Anterior cingulate cortex (tissue), 58 donors: Measurements from ENCODE around the gene C9orf40.

Experiments
- DNase-seq, 58 donors: peaks; one replicate each; lab custom pipeline; 2025; lab: John Stamatoyannopoulos, UW

Gene C9orf40, protein sequence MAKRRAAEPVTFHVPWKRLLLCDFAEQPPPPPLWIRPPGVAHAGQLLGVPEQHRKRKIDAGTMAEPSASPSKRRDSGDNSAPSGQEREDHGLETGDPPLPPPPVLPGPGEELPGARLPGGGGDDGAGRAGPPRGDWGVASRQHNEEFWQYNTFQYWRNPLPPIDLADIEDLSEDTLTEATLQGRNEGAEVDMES

DNA sequence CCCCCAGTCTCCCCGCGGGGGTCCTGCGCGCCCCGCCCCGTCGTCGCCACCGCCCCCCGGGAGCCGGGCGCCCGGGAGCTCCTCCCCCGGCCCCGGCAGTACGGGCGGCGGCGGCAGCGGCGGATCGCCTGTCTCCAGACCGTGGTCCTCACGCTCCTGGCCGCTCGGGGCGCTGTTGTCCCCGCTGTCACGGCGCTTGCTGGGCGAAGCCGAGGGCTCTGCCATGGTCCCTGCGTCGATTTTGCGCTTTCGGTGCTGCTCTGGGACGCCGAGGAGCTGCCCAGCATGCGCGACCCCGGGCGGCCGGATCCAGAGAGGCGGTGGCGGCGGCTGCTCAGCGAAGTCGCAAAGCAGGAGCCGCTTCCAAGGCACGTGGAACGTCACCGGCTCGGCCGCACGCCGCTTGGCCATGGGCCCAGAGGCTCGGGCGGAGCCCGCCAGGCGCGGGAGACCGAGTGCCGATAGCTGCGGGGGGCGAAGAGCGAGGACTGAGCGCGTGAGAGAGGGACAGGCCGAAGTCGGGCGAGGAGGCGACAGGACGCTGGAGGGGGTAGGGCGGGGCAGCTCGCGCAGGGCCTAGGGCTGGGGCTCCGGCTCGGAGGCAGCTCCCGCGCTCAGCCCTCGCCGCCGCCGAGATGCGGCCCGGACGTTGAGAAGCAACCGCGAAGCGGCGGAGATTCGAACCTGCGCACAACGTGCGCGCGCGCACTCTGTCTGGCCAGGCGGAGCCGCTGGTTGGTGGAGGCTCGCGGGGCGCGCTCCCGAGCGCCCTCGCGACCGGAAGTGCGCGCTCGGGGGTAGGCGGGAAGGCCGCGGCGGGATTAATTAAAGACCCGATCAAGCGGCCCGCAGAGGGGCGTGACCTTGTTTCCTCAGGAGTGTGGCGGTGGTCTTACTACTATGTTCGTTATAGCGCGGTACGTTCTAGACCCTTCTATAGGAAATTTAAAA lies at the start of gene C9orf40:
C9orf40 (minus strand) TSS at position 712 of the 951 bp plus-strand sequence; CDS start at position 411, 301 bp downstream.
- DNase-seq: peak; percentile 13 to 91 (median 77)

DNA sequence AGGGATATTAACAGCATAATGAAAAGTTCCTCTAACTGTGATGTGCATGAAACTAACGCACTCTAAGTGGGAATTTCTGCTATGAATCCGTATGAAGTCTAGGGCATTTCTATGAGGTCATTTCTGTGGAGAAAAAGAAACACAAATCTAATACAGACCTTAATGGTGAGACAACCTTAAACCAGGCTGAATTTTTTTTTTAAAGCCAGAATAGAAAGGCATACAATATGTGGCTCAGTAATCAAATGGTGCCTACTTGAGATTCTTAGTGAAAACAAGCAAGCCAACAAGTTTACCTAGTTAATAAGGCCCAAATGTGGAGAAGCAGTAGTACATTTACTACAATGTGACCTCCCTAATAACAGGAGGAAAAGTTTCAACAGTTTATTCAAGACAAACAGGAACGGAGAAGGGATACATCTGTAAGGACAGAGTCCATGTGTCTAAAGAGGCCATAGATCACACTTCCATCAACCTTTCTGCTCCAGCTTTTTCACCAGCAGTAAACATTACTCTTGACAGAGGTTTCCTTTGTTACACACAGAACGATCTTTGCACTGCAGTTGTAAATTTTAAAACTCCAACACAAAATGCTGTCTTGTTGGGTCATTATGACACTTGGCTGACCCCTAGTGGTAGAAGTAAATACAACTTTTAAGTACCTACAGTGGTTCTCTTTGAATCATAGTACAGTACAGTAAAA lies 49.2 kb upstream of the C9orf40 start:
- DNase-seq: peak in 5 of 58 donors; percentile 1 to 81 (median 8)

DNA sequence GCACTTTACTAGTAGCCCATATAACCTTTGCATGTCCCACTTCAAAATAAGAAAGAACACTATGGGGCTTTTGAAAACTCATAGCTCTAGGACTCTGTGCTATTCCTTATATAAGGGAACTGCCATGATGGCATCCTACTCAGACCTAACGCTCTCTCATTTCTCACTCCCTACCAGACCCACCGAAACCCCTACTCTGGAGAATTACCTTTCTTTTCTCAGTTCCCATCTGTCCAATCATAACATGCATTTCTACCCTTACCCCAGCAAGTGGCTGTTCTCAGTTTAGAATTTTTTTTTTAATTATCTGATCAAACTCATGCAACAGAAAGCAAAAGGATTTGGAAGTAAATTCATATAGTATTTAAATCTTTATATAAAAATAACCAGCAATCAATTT lies 48.1 kb upstream of the C9orf40 start:
- no peak for DNase-seq

DNA sequence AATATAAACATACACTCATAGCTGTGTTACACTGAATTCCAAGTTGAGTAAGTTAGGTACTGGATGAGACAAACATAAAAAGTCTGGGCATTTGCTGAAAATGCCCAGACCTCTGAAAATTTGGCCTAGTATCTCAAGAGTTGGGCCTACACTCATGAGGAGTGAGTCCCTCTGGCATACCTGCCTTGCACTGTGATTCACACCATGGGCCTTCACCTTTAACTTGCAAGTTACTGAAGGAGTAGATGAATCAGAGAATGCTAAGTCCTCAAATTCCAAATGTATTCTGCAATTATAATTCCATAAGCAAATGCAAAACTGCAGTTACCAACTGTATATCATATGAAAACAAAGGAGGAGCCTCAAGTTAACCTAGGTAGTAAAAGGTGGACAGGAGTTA lies 32.3 kb upstream of the C9orf40 start:
- DNase-seq: no peak

DNA sequence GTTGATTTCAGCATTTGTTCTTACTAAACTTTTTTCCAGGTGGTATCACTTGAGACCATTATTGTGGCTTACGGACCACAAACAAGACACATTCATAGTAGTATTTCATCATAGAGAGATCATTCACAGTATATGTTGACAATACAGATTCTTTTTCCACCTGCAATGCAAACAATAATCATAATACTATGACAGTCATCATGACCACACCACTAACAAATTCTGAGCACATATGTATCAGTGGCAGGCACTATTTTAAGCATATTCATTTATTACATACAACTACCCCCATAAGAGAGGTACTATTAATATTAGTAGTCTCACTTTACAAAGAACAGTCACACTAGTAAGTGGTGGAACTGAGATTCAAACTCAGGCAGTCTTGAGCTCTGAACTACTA lies 31.0 kb upstream of the C9orf40 start:
- no peak for DNase-seq

DNA sequence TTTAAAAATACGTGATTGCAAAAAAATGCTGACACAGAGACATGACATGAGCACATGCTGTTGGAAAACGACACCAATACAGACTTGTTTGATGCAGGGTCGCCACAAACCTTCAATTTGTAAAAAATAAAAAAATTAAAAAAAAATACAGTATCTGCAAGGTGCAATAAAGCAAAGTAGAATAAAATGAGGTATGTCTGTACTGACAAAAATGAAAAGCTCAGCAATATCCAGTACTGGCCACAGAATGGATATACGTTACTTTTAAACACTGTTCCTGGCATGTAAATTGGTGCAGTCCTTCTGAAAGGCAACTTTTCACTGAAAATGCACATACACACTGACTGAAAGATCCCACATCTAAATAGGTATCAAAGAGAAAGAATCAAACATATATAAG lies 27.1 kb upstream of the C9orf40 start:
- DNase-seq: no peak

DNA sequence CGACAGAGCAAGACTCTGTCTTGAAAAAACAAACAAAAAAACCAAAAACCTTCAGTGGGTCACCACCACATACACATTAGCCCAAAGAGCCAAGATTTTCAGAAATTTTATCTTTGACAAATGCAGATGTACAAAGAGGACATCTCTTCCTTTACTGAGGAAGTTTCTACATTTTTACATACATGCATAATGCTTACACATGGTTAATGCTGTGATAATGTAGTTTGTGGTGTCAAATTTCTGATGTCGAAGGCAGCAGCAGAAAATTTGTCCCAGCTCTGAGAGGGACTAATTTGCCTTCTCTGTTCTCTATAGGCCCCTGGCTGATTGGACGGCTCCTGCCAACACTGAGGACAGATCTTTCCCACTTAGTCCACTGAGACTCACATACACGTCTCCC lies 24.6 kb upstream of the C9orf40 start:
- no peak for DNase-seq

DNA sequence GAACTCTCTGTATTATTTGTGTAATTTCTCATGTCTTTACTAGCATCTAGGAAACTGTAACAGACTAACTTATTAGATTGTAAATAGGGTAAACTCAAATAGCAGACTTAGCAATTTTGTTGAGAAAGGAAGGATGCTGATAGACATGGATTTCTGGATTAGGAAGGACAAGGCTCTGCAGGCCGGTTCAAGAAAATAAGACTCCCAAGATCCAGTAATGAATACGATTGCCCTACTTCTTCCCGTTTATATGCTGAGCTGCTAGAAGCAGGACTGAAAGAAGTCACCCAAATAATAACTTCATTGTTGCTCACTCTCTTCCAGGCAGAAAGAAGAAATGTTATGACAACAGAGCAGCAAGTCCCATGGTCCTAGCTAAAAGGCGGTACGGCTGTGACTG lies 22.8 kb upstream of the C9orf40 start:
- no peak for DNase-seq

DNA sequence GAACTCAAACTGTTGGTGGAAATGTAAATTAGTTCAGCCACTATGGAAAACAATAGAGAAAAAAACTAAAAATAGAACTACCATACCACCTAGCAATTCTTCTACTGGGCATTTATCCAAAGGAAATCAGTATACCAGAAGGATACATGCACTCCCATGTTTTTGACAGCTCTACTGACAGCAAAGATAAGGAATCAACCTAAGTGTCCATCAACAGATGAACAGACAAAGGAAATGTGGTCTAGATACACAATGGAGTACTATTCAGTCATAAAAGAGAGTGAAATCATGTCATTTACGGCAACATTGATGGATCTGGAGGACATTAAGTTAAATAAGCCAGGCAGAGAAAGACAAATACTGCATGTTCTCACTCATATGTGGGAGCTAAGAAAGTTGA lies 21.8 kb upstream of the C9orf40 start:
- no peak for DNase-seq

DNA sequence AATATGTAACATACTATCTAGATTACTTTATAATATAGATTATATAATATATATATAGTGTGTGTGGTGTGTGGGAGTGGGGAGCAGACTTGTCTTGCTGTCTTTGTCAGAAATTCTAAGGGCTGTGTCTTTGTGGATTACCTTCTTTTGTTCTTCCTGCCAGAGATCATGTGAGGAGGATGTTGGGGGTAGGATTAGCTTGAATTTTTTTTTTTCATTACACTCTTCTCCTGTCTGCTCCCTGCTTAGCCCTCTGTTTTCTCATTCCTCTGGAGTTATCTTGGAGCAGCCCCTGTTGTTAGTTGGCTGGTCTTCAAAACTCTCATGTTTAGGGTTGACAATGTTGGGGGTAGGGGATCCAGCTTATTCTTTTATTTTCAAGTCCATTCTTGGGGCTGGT lies 21.0 kb upstream of the C9orf40 start:
- DNase-seq: no peak

DNA sequence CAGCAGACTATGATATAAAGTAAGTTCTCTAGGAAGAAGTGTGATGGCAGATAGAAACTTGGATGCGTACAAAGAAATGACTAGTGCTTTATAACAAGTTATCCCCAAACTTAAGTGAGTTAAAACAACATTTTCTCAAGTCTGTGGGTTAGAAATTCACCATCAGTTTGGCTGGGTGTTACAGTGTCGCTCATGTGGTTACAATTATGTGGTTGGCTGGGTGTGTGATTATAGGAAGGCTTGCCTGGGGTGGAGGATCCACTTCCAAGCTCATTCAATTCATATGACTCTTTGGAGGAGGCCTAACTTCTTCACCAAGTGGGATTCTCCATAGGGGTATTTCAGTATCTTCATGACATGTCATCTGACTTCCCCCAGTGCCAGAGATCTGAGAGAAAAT lies 10.3 kb upstream of the C9orf40 start:
- no peak for DNase-seq

DNA sequence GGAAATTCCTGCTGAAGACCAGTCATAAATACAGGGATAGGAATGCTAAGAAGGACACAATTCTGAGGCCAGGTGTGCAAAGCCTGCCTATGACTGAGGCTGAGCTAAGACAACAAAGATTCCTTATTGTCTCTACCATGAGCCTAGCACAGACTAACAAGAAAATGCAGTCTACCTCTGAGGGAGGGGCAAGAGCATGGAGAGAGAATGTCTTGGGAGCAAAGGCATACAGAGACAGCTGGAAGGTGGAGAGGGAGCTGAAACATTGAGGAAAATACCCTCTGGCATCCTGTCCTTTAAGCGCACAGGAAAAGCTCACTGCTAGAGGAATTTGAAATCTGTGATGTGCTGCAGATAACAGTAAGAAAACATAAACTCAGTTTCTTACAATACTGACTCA lies 8.8 kb upstream of the C9orf40 start:
- DNase-seq: no peak

DNA sequence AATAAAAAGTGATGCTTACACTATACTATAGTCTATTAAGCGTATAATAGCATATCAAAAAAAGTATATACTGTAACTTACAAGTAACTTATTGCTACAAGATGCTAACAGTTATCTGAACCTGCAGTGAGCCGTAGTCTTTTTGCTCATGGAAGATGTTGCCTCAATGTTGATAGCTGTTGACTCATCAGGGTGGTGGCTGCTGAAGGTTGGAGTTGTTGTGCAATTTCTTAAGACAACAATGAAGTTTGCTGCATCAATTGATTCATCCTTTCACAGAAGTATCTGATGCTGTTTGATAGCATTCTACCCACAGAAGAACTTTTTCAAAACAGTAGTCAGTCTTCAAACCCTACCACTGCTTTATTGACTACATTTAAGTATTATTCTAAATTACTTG lies 7.8 kb upstream of the C9orf40 start:
- no peak for DNase-seq

DNA sequence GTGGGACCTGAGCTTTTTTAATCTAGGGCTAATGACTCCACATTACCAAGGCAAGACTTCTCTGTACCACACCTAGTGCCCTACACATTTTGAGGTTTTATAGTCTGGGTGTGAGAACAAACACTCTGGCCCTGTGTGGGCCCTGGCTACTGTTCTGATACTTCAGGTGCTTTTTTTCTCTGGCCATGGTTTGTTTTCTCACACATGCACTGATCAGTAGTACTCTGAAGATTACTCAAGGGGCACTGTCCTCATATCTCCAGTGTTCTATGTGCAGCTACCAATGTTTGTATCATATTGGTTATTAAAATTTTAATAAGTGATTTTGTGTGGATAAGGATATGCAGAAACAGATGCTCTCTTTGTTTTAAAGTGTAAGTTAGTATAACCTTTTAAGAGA lies 5.9 kb upstream of the C9orf40 start:
- DNase-seq: no peak

DNA sequence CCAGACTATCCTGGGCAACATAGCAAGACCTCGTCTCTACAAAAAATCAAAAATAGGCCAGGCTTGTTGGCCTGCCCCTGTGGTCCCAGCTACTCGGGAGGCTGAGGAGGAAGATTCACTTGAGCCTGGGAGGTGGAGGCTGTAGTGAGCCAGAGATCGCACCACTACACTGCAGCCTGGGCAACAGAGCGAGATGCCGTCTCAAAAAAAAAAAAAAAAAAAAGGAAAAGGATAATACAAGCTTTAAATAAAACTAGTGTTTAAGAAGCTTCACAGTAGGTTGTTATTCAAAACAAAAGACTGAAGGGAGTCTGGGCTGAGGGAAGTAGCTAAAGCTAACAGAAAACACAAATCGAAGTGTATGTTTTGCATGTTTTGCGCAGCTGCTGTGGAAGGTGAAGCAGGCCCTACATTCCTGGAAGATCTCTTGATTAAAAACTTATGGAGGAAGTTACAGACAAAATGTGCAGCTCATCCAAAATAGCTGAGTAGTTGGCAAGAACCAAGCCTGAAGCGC lies 581 bp upstream of the C9orf40 start:
- DNase-seq: peak in 4 of 58 donors; percentile 1 to 39 (median 18)

DNA sequence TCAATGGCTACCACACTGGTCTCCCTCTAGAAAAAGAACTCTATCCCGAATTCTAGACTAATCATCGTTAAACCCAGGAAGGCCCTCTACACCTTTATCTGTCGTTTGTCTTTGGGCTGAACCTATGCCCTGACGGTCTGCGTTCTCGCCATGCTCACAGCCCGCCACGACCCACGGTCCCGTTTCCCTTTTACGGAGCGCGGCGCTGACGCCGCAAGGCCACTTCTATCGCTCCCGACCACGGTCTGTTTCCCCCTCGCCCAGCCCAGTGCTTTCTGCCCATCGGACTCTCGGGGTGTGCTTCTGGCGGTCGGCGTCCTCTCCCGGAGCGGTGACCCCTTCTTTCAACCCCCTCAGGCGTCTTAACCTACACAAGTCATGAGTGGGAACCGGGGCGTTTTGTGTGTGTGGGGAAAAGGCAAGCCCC lies 974 bp downstream of the C9orf40 start:
- peak in 40 of 58 donors; percentile 5 to 67 (median 46) for DNase-seq

DNA sequence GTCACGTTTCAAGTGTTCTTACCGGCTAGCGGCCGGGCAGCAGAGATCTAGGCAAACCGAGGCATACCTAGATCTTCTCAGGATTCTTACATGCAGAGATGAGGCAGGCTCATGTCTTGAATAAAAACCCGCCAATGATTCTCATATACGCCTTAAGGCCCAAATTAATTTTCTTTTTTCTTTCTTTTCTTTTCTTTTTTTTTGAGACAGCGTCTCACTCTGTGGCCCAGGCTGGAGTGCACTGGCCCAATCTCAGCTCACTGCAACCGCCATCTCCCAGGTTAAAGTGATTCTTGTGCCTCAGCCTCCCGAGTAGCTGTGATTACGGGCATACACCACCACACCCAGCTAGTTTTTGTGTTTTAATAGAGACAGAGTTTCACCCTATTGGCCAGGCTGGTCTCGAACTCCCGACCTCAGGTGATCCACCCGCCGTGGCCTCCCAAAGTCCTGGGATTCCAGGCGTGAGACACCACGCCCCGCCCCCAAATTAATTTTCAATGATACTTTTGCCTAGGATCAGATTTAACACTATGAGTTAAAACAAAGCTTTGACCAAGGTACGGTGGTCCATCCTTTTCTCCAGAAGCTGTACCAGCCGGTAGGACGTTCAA lies 1.5 kb downstream of the C9orf40 start:
- DNase-seq: no peak

DNA sequence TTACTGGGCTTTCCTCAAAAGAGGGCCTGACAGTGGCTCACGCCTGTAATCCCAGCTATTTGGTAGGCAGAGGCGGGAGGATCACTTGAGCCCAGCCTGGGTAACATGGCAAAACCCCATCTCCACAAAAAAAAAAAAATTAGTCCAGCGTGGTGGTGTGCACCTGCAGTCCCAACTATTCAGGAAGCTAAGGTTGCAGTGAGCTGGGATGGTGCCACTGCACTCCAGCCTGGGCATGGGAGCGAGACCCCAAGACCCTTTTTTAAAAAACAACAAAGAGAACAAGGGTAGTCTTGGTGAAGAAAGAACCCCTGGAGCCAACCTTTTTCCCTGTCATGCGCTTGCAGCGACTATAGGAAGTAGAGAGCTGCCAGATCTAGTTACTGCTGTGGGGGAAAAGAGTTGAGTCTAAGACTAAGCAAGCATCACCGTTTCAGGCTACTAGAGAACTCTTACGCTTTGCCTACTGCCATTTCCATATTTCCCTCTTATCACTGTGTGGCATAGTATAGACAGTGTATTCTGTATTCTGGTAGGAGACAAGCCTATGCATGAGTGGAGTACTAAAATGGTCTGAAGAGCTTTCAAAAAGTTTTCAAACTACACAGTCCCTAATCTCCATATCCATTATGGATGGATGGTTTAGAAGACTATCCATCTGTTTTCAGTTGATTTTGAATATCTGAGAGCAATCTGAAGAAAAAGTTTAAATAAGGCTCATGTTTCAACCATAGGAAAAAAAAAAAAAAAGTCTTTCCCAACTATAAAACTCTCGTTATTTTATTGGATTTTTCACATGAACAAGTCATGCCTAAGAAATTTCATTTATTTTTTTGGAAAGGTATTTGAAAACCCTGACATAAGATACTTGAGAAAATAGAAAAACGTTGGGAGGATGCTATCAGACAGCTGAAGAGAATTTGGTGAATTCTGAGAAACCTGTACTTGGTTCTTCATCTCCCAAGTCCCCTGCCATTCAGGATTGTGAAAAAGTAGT lies 2.6 kb downstream of the C9orf40 start:
- DNase-seq: no peak

DNA sequence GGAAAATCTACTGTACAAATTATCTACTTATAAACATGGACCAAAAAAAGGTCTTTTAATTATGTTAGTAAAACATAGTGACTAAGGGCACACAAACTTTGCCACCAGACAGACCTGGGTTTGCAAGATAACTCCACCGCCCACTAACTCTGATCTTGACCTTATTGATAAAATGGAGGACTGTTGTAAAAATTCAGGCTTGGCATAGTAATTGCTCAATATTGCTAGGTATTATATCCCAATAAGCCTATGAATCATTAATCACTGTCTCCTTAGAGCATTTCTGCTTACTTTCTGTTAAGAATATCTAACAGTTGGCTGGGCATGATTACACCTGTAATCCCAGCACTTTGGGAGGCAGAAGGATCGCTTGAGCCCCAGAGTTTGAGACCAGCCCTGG lies 3.8 kb downstream of the C9orf40 start:
- DNase-seq: no peak
